Stomach (tissue), 9 donors: ENCODE results near the gene CHST1. TPM values are rescaled to one million over a fixed set of nuclear protein-coding genes. Genes with fewer than 3 reads are reported as not detected.

ENCODE experiments used
- DNase-seq, 2 donors: peaks; one replicate each; pipeline versions ENCODE4 v3.0.0 to v3.0.0-alpha.2; 2013 to 2019
- H3K27ac ChIP-seq, 5 donors: fragments of 200-600 bp in 4 of 5; sonication (generic) in 4 of 5; one replicate each; pipeline ENCODE4 v1.5.1; 2013 to 2019; ENCODE audit warnings: mild to moderate bottlenecking in 1 of 5, moderate library complexity in 1 of 5
- H3K27me3 ChIP-seq, 3 donors: fragments of 200-600 bp; sonication (generic); one replicate each; pipeline ENCODE4 v1.5.1; 2017 to 2019; ENCODE audit warnings: mixed run types in 1 of 3
- H3K36me3 ChIP-seq, 4 donors: fragments of 200-600 bp; sonication (generic); 1 replicate in 3 of 4; 2 replicates in 1 of 4; pipeline ENCODE4 v1.5.1; 2016 to 2019
- H3K4me1 ChIP-seq, 4 donors: fragments of 200-600 bp; sonication (generic); one replicate each; pipeline ENCODE4 v1.5.1; 2016 to 2019
- H3K4me3 ChIP-seq, 4 donors: fragments of 200-600 bp; sonication (generic) in 3 of 4; one replicate each; pipeline ENCODE4 v1.5.1; 2016 to 2019; ENCODE audit warnings: mild to moderate bottlenecking in 1 of 4
- H3K9me3 ChIP-seq, 4 donors: fragments of 200-600 bp; sonication (generic); one replicate each; pipeline ENCODE4 v1.5.1; 2016 to 2019
- CTCF ChIP-seq, 7 experiments: fragments of 450-650 bp in 4 of 7; fragments of 200-600 bp in 3 of 7; sonication (generic) in 3 of 7; IDR thresholded peaks; one replicate each; pipeline ENCODE4 v1.5.1; 2016 to 2019; ENCODE audit warnings: antibody characterized with exemption in 7 of 7, control low read depth in 2 of 7, mild to moderate bottlenecking in 1 of 7
- EP300 ChIP-seq: sonication (generic); formaldehyde crosslinking; IDR thresholded peaks from one replicate; pipeline ENCODE4 v1.6.1; 2017; ENCODE audit warnings: antibody characterized with exemption
- POLR2A ChIP-seq, 4 donors: fragments of 450-650 bp; IDR thresholded peaks; one replicate each; pipeline ENCODE4 v1.6.1; 2016; ENCODE audit warnings: antibody characterized with exemption in 4 of 4, control low read depth in 2 of 4, mild to moderate bottlenecking in 1 of 4, moderate library complexity in 1 of 4
- POLR2AphosphoS5 ChIP-seq, 3 donors: sonication (generic); formaldehyde crosslinking; IDR thresholded peaks; one replicate each; pipeline ENCODE4 v1.6.1; 2016; ENCODE audit warnings: antibody characterized with exemption in 3 of 3
- WGBS, 5 donors: extraction: QIAGEN DNeasy Blood & Tissue Kit in 3 of 5; methylation state at CpG; one replicate each; pipeline versions ENCODE4 v1.1.5 to v1.1.7; 2013 to 2018; 5-methylcytosine and 5-hydroxymethylcytosine counted together
- intact Hi-C: fragments of 100-400 bp; cut with DNase I; formaldehyde crosslinking; loops from one replicate; pipeline ENCODE4 v1.15.1; 2023; ENCODE audit warnings: low total_unique reads
- polyA plus RNA-seq, 3 donors: library from polyadenylated mRNA; stranded (reverse); fragments of 200-250 nt; gene quantifications; one replicate each; pipeline ENCODE4 v1.2.3, GENCODE V29; 2013
- total RNA-seq, 5 donors: library from RNA; depleted of rRNA; stranded (reverse); fragments of >200 nt; gene quantifications; one replicate each; pipeline versions ENCODE4 v1.1.0 to v1.2.3, GENCODE V29; 2014 to 2016
- donor health status: healthy with polysubstance abuse.
- donor health status: Bipolar disorder and iron deficiency.
- donor health status: healthy.

Gene CHST1
- total and polyA plus RNA-seq, 8 donors, result 0.37 to 4.9 (median 1.7) TPM; not detected in 2

DNA sequence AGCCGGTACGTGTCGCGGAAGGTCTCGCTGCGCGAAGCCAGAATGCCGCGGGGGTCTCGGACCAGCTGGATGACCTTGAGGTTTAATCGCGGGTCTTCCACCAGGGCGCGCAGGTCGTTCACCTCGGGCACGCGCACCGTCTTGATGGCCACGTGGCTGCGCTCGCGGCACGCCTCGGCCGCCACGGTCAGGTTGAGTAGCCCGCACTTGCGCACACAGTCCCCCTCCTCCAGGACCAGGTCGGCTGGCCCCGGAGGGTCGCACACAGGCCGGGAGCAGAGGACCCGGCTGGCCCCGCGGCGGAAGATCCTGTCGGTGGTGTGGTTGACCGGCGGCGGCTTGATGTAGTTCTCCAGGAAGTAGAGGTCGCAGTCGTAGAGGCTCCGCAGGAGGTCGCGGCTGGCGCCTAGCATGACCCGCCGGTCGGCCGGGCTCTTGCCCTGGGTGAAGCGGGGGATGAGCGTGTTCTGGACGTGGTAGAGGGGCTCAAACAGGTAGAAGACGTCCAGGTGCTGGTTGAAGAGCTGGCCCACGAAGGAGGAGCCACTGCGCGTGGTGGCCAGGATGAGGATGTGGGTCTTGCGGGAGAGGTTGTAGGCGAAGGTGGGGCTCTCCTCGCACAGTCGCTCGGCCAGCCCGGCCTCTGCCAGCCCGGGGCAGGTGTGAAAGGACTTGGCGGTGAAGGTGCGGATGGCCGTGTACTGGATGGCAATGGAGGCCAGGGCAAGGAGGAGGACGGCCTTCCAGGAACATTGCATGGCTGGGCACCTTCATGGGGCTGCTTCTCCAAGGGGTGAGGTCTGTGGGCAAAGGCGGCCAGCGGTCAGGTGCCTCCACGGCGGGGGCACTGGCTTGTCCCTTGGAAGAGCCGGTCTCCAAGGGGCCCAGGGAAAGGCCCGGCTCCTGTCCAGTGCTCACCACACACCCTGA lies 15.0 kb downstream of the CHST1 start:
- Histone ChIP-seq H3K27ac (no peak overlapping the region), H3K9me3 (no peaks in the 10 kb centered on the region), H3K4me1 (peaks cover 0 to 9% (median 4%) of the 10 kb centered on the region in 4 donors), H3K27me3 (peaks cover 0 to 50% (median 14%) of the 10 kb centered on the region in 3 donors), H3K36me3 (peaks cover 0 to 8% (median 0%) of the 10 kb centered on the region in 4 donors), H3K4me3 (no peak overlapping the region)
- intact Hi-C loops, result loop anchor here (10.0 kb wide), 1 partner anchor 276 kb away; no protein-coding TSS in a partner anchor
- TF ChIP-seq POLR2A (IDR thresholded peaks at IDR 0.05) (no peak), CTCF (IDR thresholded peaks at IDR 0.05) (no peak), POLR2AphosphoS5 (IDR thresholded peaks at IDR 0.05) (no peak), EP300 (no peak)
- DNase-seq, result no peak
- 62 to 73% (median 68%) methylated on average over 46 to 75 of the region's 75 CpGs for WGBS, 5 donors

GRCh38 chr11:45649544-45650165 lies 15.8 kb downstream of the CHST1 start:
- no peak overlapping the region for H3K27ac ChIP-seq
- 83 to 88% (median 86%) methylated on average over 34 to 49 of the region's 49 CpGs for WGBS, 5 donors
- no peak for TF ChIP-seq POLR2AphosphoS5 (IDR thresholded peaks at IDR 0.05)
- no peak for TF ChIP-seq EP300
- no peak for TF ChIP-seq POLR2A (IDR thresholded peaks at IDR 0.05)
- no peak for TF ChIP-seq CTCF (IDR thresholded peaks at IDR 0.05)
- no peak overlapping the region for H3K4me3 ChIP-seq
- H3K4me1 ChIP-seq, result peaks cover 0 to 4% (median under 1%) of the 10 kb centered on the region in 4 donors
- peaks cover 0 to 8% (median 0%) of the 10 kb centered on the region in 4 donors for H3K36me3 ChIP-seq
- H3K27me3 ChIP-seq, result peaks cover 0 to 47% (median 12%) of the 10 kb centered on the region in 3 donors
- intact Hi-C loops, result loop anchor here (10.0 kb wide), 1 partner anchor 275 kb away; no protein-coding TSS in a partner anchor
- H3K9me3 ChIP-seq, result no peaks in the 10 kb centered on the region
- DNase-seq, result no peak

DNA sequence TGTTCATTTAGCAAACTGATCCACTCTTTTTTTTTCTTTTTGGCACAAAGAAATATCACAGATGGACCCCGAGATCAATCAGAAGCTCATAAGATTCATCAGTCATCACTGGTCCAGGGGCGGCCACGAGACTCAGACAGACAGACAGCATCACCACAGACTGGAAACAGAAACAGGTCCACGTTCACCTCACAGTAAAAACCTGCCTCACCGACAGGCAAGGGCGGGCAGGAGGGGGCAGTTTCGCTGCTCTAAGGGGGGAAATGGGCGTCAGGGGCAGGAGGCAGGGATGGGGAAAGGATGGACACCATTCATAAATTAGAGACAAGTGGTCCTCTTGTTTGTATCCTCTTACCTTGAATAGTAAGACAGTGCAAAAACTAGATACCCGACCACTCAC lies 16.5 kb downstream of the CHST1 start:
- Histone ChIP-seq H3K36me3 (peaks cover 0 to 8% (median 0%) of the 10 kb centered on the region in 4 donors), H3K27me3 (peaks cover 0 to 47% (median 12%) of the 10 kb centered on the region in 3 donors), H3K4me3 (no peak overlapping the region), H3K9me3 (no peaks in the 10 kb centered on the region), H3K4me1 (peaks cover 0 to 4% (median 0%) of the 10 kb centered on the region in 4 donors), H3K27ac (no peak overlapping the region)
- intact Hi-C loops, result no loop called here
- DNase-seq, result no peak
- TF ChIP-seq POLR2A (IDR thresholded peaks at IDR 0.05) (no peak), POLR2AphosphoS5 (IDR thresholded peaks at IDR 0.05) (no peak), EP300 (no peak), CTCF (IDR thresholded peaks at IDR 0.05) (no peak)
- 69 to 85% (median 79%) methylated on average over 9 of the region's 9 CpGs for WGBS, 5 donors

- H3K27ac ChIP-seq, result no peak overlapping the region
- peaks cover 0 to 56% (median 12%) of the 10 kb centered on the region in 3 donors for H3K27me3 ChIP-seq
- 16 to 33% (median 23%) methylated on average over 1 of the region's 1 CpG for WGBS, 5 donors
- peaks cover 0 to 8% (median 0%) of the 10 kb centered on the region in 4 donors for H3K36me3 ChIP-seq
- TF ChIP-seq POLR2AphosphoS5 (IDR thresholded peaks at IDR 0.05) (no peak), EP300 (no peak), POLR2A (IDR thresholded peaks at IDR 0.05) (no peak), CTCF (IDR thresholded peaks at IDR 0.05) (no peak)
- peaks cover 0 to 4% (median 0%) of the 10 kb centered on the region in 4 donors for H3K4me1 ChIP-seq
- no peak overlapping the region for H3K4me3 ChIP-seq
- no peak for DNase-seq
- intact Hi-C loops, result no loop called here
- H3K9me3 ChIP-seq, result no peaks in the 10 kb centered on the region
Observed at GRCh38 chr11:45647786-45648185, 17.6 kb downstream of the CHST1 start.
